CD4-positive, alpha-beta memory T cell (primary cell): ENCODE measurements around the gene LGR6. TPM values are rescaled to one million over a fixed set of nuclear protein-coding genes. Genes with fewer than 3 reads are reported as not detected.
"Not testable (repeated sequence)": the region's sequence is repeated elsewhere in the genome, so short reads cannot be mapped to it uniquely, and the experiment has no call there.

Experiments
- CTCF ChIA-PET: fragments of 350-600 bp; sonication (Branson Sonifier 250); formaldehyde crosslinking; loops from one replicate; lab custom pipeline; 2021; ENCODE audit warnings: inconsistent platforms; ENCODE audit not compliant: partially characterized antibody; lab: Charles Lee
- POLR2A ChIA-PET: fragments of 350-600 bp; sonication (Branson Sonifier 250); formaldehyde crosslinking; loops from one replicate; lab custom pipeline; 2021; ENCODE audit not compliant: partially characterized antibody; lab: Charles Lee
- DNase-seq, 5 donors: peaks; one replicate each; pipeline versions ENCODE4 v3.0.0 to v3.0.0-alpha.2; 2020 to 2022; ENCODE audit warnings: mixed read lengths in 1 of 5
- H3K27ac ChIP-seq: one replicate; pipeline ENCODE4 v1.7.0; 2013; ENCODE audit warnings: low read depth, low read length
- H3K27me3 ChIP-seq: 2 replicates; pipeline ENCODE4 v1.7.0; 2013; ENCODE audit warnings: mild to moderate bottlenecking, low read length, moderate library complexity; ENCODE audit not compliant: insufficient read depth
- H3K36me3 ChIP-seq: 2 replicates; pipeline ENCODE4 v1.7.0; 2013; ENCODE audit warnings: mild to moderate bottlenecking, low read length, moderate library complexity; ENCODE audit not compliant: insufficient read depth
- H3K4me1 ChIP-seq: 2 replicates; pipeline ENCODE4 v1.7.0; 2013; ENCODE audit warnings: mild to moderate bottlenecking, low read length, moderate library complexity; ENCODE audit not compliant: insufficient read depth
- H3K4me3 ChIP-seq, 2 donors: one replicate each; pipeline ENCODE4 v1.7.0; 2013; ENCODE audit warnings: low read length in 2 of 2, mild to moderate bottlenecking in 1 of 2
- H3K9me3 ChIP-seq, 2 donors: one replicate each; pipeline ENCODE4 v1.7.0; 2013; ENCODE audit warnings: low read length in 2 of 2, control low read depth in 1 of 2; ENCODE audit not compliant: control insufficient read depth in 1 of 2
- H3K27ac Mint-ChIP-seq, 7 donors: one replicate each; pipeline ENCODE4 v1.8.0; 2020 to 2021; ENCODE audit warnings: mixed read lengths in 7 of 7, mild to moderate bottlenecking in 6 of 7, inconsistent platforms in 3 of 7, moderate library complexity in 3 of 7
- H3K27me3 Mint-ChIP-seq, 2 donors: one replicate each; pipeline ENCODE4 v1.8.0; 2020 to 2021; ENCODE audit warnings: mixed read lengths in 2 of 2
- H3K36me3 Mint-ChIP-seq, 2 donors: one replicate each; pipeline ENCODE4 v1.8.0; 2020 to 2021; ENCODE audit warnings: mixed read lengths in 2 of 2, inconsistent platforms in 1 of 2, mild to moderate bottlenecking in 1 of 2
- H3K4me1 Mint-ChIP-seq, 4 donors: one replicate each; pipeline ENCODE4 v1.8.0; 2020 to 2021; ENCODE audit warnings: mixed read lengths in 4 of 4, mild to moderate bottlenecking in 1 of 4
- H3K4me3 Mint-ChIP-seq, 8 donors: one replicate each; pipeline ENCODE4 v1.8.0; 2020 to 2021; ENCODE audit warnings: mixed read lengths in 8 of 8, mild to moderate bottlenecking in 7 of 8, moderate library complexity in 6 of 8, inconsistent platforms in 3 of 8
- H3K9me3 Mint-ChIP-seq, 8 donors: one replicate each; pipeline ENCODE4 v1.8.0; 2020 to 2021; ENCODE audit warnings: mixed read lengths in 8 of 8, mild to moderate bottlenecking in 5 of 8, inconsistent platforms in 3 of 8, moderate library complexity in 1 of 8
- intact Hi-C: fragments of 100-400 bp; cut with micrococcal nuclease; formaldehyde crosslinking; loops from one replicate; pipeline ENCODE4 v1.15.1; 2023
- polyA plus RNA-seq, 2 donors: library from polyadenylated mRNA; unstranded; fragments of 300-500 nt; fragmentation: Illumina TruSeq; gene quantifications; one replicate each; pipeline ENCODE4 v1.2.3, GENCODE V29; 2021
- total RNA-seq, 2 experiments: library from RNA; stranded (reverse); gene quantifications; one replicate each; pipeline ENCODE4 v1.2.3, GENCODE V29; 2021

The LGR6 gene
- total and polyA plus RNA-seq, 4 experiments from 2014 or later: 0.16 to 0.33 (median 0.17) TPM; not detected in 1

DNA sequence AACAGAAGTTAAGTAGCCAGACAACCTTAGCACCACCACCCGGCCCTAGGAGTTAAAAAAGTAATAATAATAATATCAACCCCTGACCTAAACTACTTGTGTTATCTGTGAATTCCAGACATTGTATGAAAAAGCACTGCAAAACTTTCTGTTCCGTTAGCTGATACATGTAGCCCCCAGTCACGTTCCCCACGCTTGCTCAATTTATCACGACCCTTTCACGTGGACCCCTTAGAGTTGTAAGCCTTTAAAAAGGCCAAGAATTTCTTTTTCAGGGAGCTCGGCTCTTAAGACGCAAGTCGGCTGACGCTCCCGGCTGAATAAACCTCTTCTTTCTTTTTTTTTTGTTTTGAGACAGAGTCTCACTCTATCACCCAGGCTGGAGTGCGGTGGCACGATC lies 26.5 kb upstream of the LGR6 start:
- H3K9me3 Mint-ChIP-seq, H3K27me3 ChIP-seq, H3K4me3 ChIP-seq, DNase-seq, H3K9me3 ChIP-seq, H3K36me3 Mint-ChIP-seq, H3K27ac ChIP-seq, intact Hi-C loops, H3K36me3 ChIP-seq, H3K27me3 Mint-ChIP-seq: not testable (repeated sequence)
- H3K27ac Mint-ChIP-seq: peak overlapping the region in 4 of 7 donors; percentile 29 to 74 (median 41)
- CTCF ChIA-PET: interaction anchor here (0.8 kb wide), 1 partner anchor 12 kb away, joined by 3 read pairs; no protein-coding TSS in a partner anchor
- peak overlapping the region in 2 of 8 donors; percentile 21 to 36 for H3K4me3 Mint-ChIP-seq
- POLR2A ChIA-PET: interaction anchor here (2.5 kb wide), 1 partner anchor 23 kb away, joined by 10 read pairs; the partner anchor contains the start of gene ARL8A
- H3K4me1 ChIP-seq: peaks cover 53% of the 10 kb centered on the region
- peaks cover 27 to 62% (median 46%) of the 10 kb centered on the region in 4 donors for H3K4me1 Mint-ChIP-seq

DNA sequence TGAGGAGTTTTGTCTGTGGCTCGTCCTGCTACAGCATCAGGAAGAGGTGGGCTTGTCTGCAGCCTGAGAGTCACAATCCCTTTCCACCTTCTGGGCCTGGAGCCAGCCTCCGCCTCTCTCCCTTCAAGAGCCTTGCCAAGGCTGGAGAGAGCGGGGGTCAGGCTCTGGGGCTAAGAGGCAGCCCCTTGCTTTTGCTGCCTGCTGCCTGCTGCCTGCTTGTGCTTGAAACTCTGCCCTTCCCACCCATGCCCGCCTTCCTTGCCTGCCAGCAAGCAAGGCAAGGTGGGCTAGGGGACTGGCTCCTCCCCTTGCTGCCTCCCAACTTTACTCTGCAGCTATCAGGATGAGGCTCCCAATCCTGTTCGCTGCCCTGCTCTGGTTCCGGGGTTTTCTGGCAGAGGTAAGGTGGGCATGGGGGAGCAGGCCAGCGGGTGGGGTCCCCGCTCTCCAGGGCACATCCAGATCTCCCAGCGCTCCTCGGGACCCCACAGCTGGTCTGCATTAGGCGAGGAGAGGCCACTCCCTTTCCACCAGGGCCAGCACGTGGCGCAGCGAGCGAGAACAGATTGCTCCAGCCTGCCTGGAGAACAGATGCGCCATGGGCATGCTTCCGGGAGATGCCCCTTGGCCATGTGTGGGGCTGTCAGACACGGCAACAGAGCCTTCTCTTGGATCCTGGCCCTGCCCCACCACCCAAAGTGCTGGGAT lies 25.7 kb upstream of the LGR6 start:
- Mint-ChIP-seq H3K9me3 (no peaks in the 10 kb centered on the region), H3K4me1 (peaks cover 19 to 54% (median 38%) of the 10 kb centered on the region in 4 donors), H3K27me3 (no peaks in the 10 kb centered on the region), H3K36me3 (peaks cover 0 to under 1% of the 10 kb centered on the region in 2 donors), H3K27ac (no peak overlapping the region), H3K4me3 (no peak overlapping the region)
- no peak for DNase-seq
- Histone ChIP-seq H3K4me1 (peaks cover 45% of the 10 kb centered on the region), H3K4me3 (no peak overlapping the region), H3K9me3 (no peaks in the 10 kb centered on the region), H3K27ac (no peak overlapping the region), H3K36me3 (no peaks in the 10 kb centered on the region), H3K27me3 (no peaks in the 10 kb centered on the region)
- ChIA-PET POLR2A (no interaction called here), CTCF (interaction anchor here (0.8 kb wide), 1 partner anchor 13 kb away, joined by 3 read pairs; no protein-coding TSS in a partner anchor)
- intact Hi-C loops: no loop called here

DNA sequence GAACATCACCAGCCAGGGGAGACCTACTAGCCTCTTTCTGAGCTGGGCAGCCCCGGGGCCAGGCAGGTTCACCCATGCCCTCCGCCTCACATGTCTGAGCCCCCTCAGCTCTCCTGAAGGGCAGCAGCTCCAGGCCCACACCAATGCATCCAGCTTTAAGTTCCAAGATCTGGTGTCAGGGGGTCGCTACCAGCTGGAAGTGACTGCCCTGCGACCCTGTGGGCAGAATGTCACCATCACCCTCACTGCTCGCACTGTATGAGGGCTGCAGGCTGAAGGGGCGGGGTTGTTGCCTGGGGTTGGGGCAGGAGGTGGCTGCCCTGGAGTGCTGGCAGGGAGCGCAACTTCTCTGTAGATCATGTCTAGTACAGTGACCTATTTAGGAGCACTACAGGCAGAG lies 24.7 kb upstream of the LGR6 start:
- no peak overlapping the region for H3K4me3 Mint-ChIP-seq
- no peaks in the 10 kb centered on the region for H3K36me3 ChIP-seq
- peaks cover 35% of the 10 kb centered on the region for H3K4me1 ChIP-seq
- no peaks in the 10 kb centered on the region for H3K27me3 Mint-ChIP-seq
- no peaks in the 10 kb centered on the region for H3K36me3 Mint-ChIP-seq
- no peak overlapping the region for H3K27ac Mint-ChIP-seq
- no peaks in the 10 kb centered on the region for H3K9me3 ChIP-seq
- ChIA-PET POLR2A (no interaction called here), CTCF (interaction anchor here (1.0 to 2.7 kb wide), 2 partner anchors 14 to 16 kb away, joined by 4 to 10 read pairs; no protein-coding TSS in a partner anchor)
- H3K4me1 Mint-ChIP-seq: peaks cover 13 to 44% (median 31%) of the 10 kb centered on the region in 4 donors
- no peaks in the 10 kb centered on the region for H3K9me3 Mint-ChIP-seq
- H3K4me3 ChIP-seq: no peak overlapping the region
- no peak for DNase-seq
- intact Hi-C loops: no loop called here
- H3K27ac ChIP-seq: no peak overlapping the region
- no peaks in the 10 kb centered on the region for H3K27me3 ChIP-seq

DNA sequence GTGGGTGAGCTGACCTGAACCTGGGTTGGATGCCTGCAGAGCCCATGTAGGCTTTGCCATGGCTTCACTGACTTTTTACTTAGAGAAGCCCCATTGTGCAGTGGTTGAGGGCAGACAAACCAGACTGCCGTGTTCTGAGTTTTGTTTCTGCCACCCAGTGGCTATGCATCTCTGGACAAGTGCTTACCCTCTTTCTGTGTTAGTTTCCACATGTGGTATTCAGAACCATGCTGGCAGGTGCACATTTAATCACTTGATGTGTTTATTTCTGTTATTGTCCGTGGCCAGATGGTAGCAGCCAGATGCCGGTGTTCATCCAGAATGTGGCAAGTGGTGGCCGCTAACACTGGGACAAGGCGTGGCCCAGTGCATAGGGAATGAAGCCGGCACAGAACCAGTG lies 22.9 kb upstream of the LGR6 start:
- Mint-ChIP-seq H3K4me1 (peaks cover 3 to 26% (median 16%) of the 10 kb centered on the region in 4 donors), H3K27me3 (no peaks in the 10 kb centered on the region), H3K9me3 (no peaks in the 10 kb centered on the region), H3K27ac (peak overlapping the region in 1 of 7 donors; percentile 24), H3K36me3 (no peaks in the 10 kb centered on the region), H3K4me3 (no peak overlapping the region)
- no peaks in the 10 kb centered on the region for H3K36me3 ChIP-seq
- peaks cover 17% of the 10 kb centered on the region for H3K4me1 ChIP-seq
- H3K4me3 ChIP-seq: no peak overlapping the region
- H3K27ac ChIP-seq: no peak overlapping the region
- ChIA-PET POLR2A (interaction anchor here (1.4 to 2.1 kb wide), 2 partner anchors 8 to 11 kb away, joined by 3 to 6 read pairs; no protein-coding TSS in a partner anchor), CTCF (interaction anchor here (0.8 to 2.7 kb wide), 5 partner anchors 8 to 22 kb away, joined by 3 to 10 read pairs (median 3); partner anchors contain the start of gene PTPN7)
- intact Hi-C loops: no loop called here
- no peaks in the 10 kb centered on the region for H3K9me3 ChIP-seq
- DNase-seq: no peak
- no peaks in the 10 kb centered on the region for H3K27me3 ChIP-seq

DNA sequence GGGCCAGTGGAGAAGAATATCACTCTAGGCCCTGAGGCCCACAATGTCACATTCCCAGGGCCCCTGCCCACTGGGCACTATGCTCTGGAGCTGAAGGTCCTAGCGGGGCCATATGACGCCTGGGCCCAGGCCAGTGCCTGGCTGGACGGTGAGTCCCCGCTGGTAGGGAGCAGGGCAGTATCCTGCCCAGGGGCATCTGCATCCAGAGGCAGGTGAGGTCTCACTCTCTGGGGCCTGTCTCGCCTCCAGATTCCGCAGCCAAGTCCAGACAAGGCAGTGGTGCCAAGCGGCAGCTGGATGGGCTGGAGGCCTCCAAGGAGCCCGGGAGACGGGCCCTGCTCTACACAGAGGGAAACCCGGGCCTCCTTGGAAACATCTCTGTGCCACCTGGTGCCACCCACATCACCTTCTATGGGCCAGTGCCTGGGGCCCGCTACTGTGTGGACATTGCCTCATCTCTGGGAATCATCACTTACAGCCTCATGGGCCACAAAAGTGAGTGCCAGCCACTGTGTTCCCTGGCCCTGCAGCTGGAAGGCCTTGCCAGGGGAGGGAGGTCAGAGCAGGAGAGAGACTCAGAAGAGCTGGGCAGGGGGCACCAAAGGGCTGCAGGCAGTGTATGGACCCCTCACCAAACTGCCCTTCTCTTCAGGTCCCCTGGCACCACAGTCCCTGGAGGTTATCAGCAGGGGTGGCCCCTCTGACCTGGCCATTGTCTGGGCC lies 22.1 kb upstream of the LGR6 start:
- H3K4me1 Mint-ChIP-seq: peaks cover 3 to 18% (median 10%) of the 10 kb centered on the region in 4 donors
- no peaks in the 10 kb centered on the region for H3K9me3 Mint-ChIP-seq
- no peaks in the 10 kb centered on the region for H3K27me3 Mint-ChIP-seq
- CTCF ChIA-PET: interaction anchor here (0.8 to 1.7 kb wide), 3 partner anchors 9 to 21 kb away, joined by 3 to 5 read pairs (median 3); no protein-coding TSS in a partner anchor
- H3K9me3 ChIP-seq: no peaks in the 10 kb centered on the region
- no peak overlapping the region for H3K27ac ChIP-seq
- no peak for DNase-seq
- no peaks in the 10 kb centered on the region for H3K36me3 ChIP-seq
- no peaks in the 10 kb centered on the region for H3K27me3 ChIP-seq
- no peak overlapping the region for H3K4me3 Mint-ChIP-seq
- intact Hi-C loops: no loop called here
- peaks cover 9% of the 10 kb centered on the region for H3K4me1 ChIP-seq
- no peak overlapping the region for H3K27ac Mint-ChIP-seq
- POLR2A ChIA-PET: interaction anchor here (2.1 kb wide), 1 partner anchor 9 kb away, joined by 6 read pairs; no protein-coding TSS in a partner anchor
- H3K36me3 Mint-ChIP-seq: no peaks in the 10 kb centered on the region
- H3K4me3 ChIP-seq: no peak overlapping the region

DNA sequence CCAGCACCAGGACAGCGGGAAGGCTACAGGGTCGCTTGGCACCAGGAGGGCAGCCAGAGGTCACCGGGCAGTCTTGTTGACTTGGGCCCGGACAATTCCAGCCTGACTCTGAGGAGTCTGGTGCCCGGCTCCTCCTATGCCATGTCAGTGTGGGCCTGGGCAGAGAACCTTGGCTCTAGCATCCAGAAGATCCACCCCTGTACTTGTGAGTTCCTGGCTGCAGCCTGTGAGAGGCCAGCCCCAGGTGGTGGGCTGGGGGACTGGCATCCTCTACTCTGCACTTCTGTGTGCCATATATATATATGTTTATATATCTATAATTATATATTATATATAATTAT lies 21.6 kb upstream of the LGR6 start:
- Histone ChIP-seq H3K27me3 (no peaks in the 10 kb centered on the region), H3K4me3 (no peak overlapping the region), H3K27ac (no peak overlapping the region), H3K4me1 (peaks cover 5% of the 10 kb centered on the region), H3K9me3 (no peaks in the 10 kb centered on the region), H3K36me3 (no peaks in the 10 kb centered on the region)
- Mint-ChIP-seq H3K4me3 (no peak overlapping the region), H3K27ac (no peak overlapping the region), H3K27me3 (no peaks in the 10 kb centered on the region), H3K9me3 (no peaks in the 10 kb centered on the region), H3K4me1 (peaks cover 0 to 15% (median 6%) of the 10 kb centered on the region in 4 donors), H3K36me3 (no peaks in the 10 kb centered on the region)
- DNase-seq: no peak
- intact Hi-C loops: no loop called here
- CTCF ChIA-PET: no interaction called here
- POLR2A ChIA-PET: interaction anchor here (2.1 kb wide), 1 partner anchor 10 kb away, joined by 6 read pairs; no protein-coding TSS in a partner anchor

DNA sequence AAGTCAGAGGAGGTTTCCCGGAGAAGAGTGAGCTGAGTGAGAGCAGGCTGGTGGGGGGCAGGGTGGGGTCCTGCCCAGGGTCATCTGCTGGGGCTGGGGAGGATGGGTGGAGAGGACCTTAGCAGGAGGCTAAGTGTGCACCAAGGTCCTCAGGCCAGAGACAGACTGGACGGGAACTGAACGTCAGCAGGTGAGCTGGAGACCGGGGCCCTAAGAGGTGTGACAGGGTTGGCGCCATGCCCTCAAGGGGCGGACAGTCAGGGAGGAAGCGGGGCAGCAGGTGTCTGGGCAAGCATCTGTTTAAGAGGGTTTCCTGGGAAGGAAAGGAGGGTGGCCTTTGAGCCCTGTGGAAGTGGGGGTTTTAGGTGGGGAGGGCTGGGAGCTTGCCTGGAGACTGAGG lies 19.6 kb upstream of the LGR6 start:
- no peak for DNase-seq
- Histone ChIP-seq H3K27me3 (no peaks in the 10 kb centered on the region), H3K4me3 (no peak overlapping the region), H3K9me3 (no peaks in the 10 kb centered on the region), H3K36me3 (no peaks in the 10 kb centered on the region), H3K4me1 (peaks cover 5% of the 10 kb centered on the region), H3K27ac (no peak overlapping the region)
- H3K27me3 Mint-ChIP-seq: no peaks in the 10 kb centered on the region
- ChIA-PET POLR2A (interaction anchor here (1.1 to 1.2 kb wide), 2 partner anchors 12 to 30 kb away, joined by 3 to 4 read pairs; partner anchors contain the start of gene ARL8A), CTCF (interaction anchor here (0.6 to 1.3 kb wide), 4 partner anchors 9 to 16 kb away, joined by 3 to 6 read pairs (median 4); partner anchors contain the start of gene PTPN7)
- H3K36me3 Mint-ChIP-seq: no peaks in the 10 kb centered on the region
- H3K9me3 Mint-ChIP-seq: no peaks in the 10 kb centered on the region
- H3K4me1 Mint-ChIP-seq: peaks cover 0 to 15% (median 6%) of the 10 kb centered on the region in 4 donors
- no peak overlapping the region for H3K27ac Mint-ChIP-seq
- H3K4me3 Mint-ChIP-seq: no peak overlapping the region
- intact Hi-C loops: no loop called here
